LNCAP (cell line): Measurements from ENCODE around the gene SH3BGRL3.

Experiments used
- CTCF ChIP-seq: fragments of 450-650 bp; IDR thresholded peaks from 2 replicates; pipeline ENCODE4 v1.5.1; 2017; ENCODE audit warnings: mild to moderate bottlenecking

The SH3BGRL3 gene

GRCh38 chr1:26328597-26328996 is 48.7 kb downstream of the SH3BGRL3 start:
- no peak for TF ChIP-seq CTCF

- no peak for TF ChIP-seq CTCF
Measured at GRCh38 chr1:26330276-26330675, 50.4 kb downstream of the SH3BGRL3 start.
